H9 (cell line): ENCODE measurements around the gene HDLBP. TPM values are rescaled to one million over a fixed set of nuclear protein-coding genes. Genes with fewer than 3 reads are reported as not detected.

ENCODE experiments used
- DNase-seq: peaks from one replicate; pipeline ENCODE4 v3.0.0-alpha.2; 2017
- H2AFZ ChIP-seq: one replicate; pipeline ENCODE4 v1.6.1; 2013; ENCODE audit warnings: mild to moderate bottlenecking, low read length, control low read depth, moderate library complexity
- H2AK5ac ChIP-seq: 2 replicates; pipeline ENCODE4 v1.6.1; 2013; ENCODE audit warnings: low read length, control low read depth, mixed read lengths; ENCODE audit not compliant: insufficient read length
- H2BK120ac ChIP-seq: one replicate; pipeline ENCODE4 v1.6.1; 2013; ENCODE audit warnings: low read depth, mild to moderate bottlenecking, low read length, control low read depth, inconsistent platforms; ENCODE audit not compliant: poor library complexity, severe bottlenecking
- H2BK12ac ChIP-seq: 2 replicates; pipeline ENCODE4 v1.6.1; 2013; ENCODE audit warnings: low read length, control low read depth, mixed read lengths, low read depth; ENCODE audit not compliant: insufficient read length
- H2BK15ac ChIP-seq: 2 replicates; pipeline ENCODE4 v1.6.1; 2013; ENCODE audit warnings: low read depth, low read length, control low read depth
- H2BK20ac ChIP-seq: one replicate; pipeline ENCODE4 v1.6.1; 2013; ENCODE audit warnings: low read depth, mild to moderate bottlenecking, low read length, control low read depth, inconsistent platforms; ENCODE audit not compliant: poor library complexity, severe bottlenecking
- H2BK5ac ChIP-seq: 2 replicates; pipeline ENCODE4 v1.6.1; 2013; ENCODE audit warnings: low read length, control low read depth, mixed read lengths; ENCODE audit not compliant: insufficient read length
- H3K14ac ChIP-seq: 2 replicates; pipeline ENCODE4 v1.6.1; 2013; ENCODE audit warnings: low read length, control low read depth; ENCODE audit not compliant: insufficient read depth
- H3K18ac ChIP-seq: 2 replicates; pipeline ENCODE4 v1.6.1; 2013; ENCODE audit warnings: low read depth, mild to moderate bottlenecking, mixed read lengths, low read length, control low read depth; ENCODE audit not compliant: insufficient read length
- H3K23ac ChIP-seq: 2 replicates; pipeline ENCODE4 v1.6.1; 2013; ENCODE audit warnings: low read length, control low read depth, mixed read lengths, low read depth; ENCODE audit not compliant: insufficient read length
- H3K23me2 ChIP-seq: 2 replicates; pipeline ENCODE4 v1.6.1; 2013; ENCODE audit warnings: low read depth, mild to moderate bottlenecking, mixed read lengths, low read length, control low read depth; ENCODE audit not compliant: insufficient read length, poor library complexity, severe bottlenecking
- H3K27ac ChIP-seq: 2 replicates; pipeline ENCODE4 v1.5.1; 2013; ENCODE audit warnings: low read length, control low read depth, mixed read lengths, low read depth; ENCODE audit not compliant: insufficient read length
- H3K27me3 ChIP-seq: 2 replicates; pipeline ENCODE4 v1.6.1; 2013; ENCODE audit warnings: low read length, control low read depth, inconsistent platforms; ENCODE audit not compliant: insufficient read depth
- H3K4ac ChIP-seq: 2 replicates; pipeline ENCODE4 v1.6.1; 2013; ENCODE audit warnings: low read depth, mild to moderate bottlenecking, control low read depth, inconsistent platforms, low read length, moderate library complexity
- H3K4me1 ChIP-seq: 2 replicates; pipeline ENCODE4 v1.6.1; 2013; ENCODE audit warnings: low read length, control low read depth, inconsistent platforms; ENCODE audit not compliant: insufficient read depth
- H3K4me2 ChIP-seq: 2 replicates; pipeline ENCODE4 v1.6.1; 2013; ENCODE audit warnings: low read length, control low read depth, mixed read lengths; ENCODE audit not compliant: insufficient read length, insufficient read depth
- H3K56ac ChIP-seq: 2 replicates; pipeline ENCODE4 v1.6.1; 2013; ENCODE audit warnings: low read depth, mild to moderate bottlenecking, mixed read lengths, low read length, control low read depth; ENCODE audit not compliant: insufficient read length
- H3K79me1 ChIP-seq: 2 replicates; pipeline ENCODE4 v1.6.1; 2013; ENCODE audit warnings: low read depth, mild to moderate bottlenecking, moderate library complexity, low read length, control low read depth, inconsistent platforms; ENCODE audit not compliant: insufficient read depth, poor library complexity, severe bottlenecking
- H3K79me2 ChIP-seq: 2 replicates; pipeline ENCODE4 v1.6.1; 2013; ENCODE audit warnings: low read length, control low read depth, inconsistent platforms; ENCODE audit not compliant: insufficient read depth
- H3K9ac ChIP-seq: 2 replicates; pipeline ENCODE4 v1.6.1; 2013; ENCODE audit warnings: low read length, control low read depth, mixed read lengths; ENCODE audit not compliant: insufficient read length; ENCODE audit errors: extremely low read depth
- H3K9me3 ChIP-seq: one replicate; pipeline ENCODE4 v1.6.1; 2013; ENCODE audit warnings: low read depth, low read length, inconsistent platforms; ENCODE audit not compliant: control insufficient read depth
- H3T11ph ChIP-seq: one replicate; pipeline ENCODE4 v1.6.1; 2013; ENCODE audit warnings: mild to moderate bottlenecking, low read length, control low read depth, inconsistent platforms
- H4K20me1 ChIP-seq: one replicate; pipeline ENCODE4 v1.6.1; 2013; ENCODE audit not compliant: control insufficient read depth, insufficient read length, insufficient read depth
- H4K5ac ChIP-seq: 2 replicates; pipeline ENCODE4 v1.6.1; 2013; ENCODE audit warnings: low read depth, mild to moderate bottlenecking, mixed read lengths, low read length, control low read depth; ENCODE audit not compliant: insufficient read length
- H4K8ac ChIP-seq: replicated peaks from 2 replicates; pipeline ENCODE4 v1.6.1; 2013; ENCODE audit warnings: low read length, control low read depth, mixed read lengths, low read depth; ENCODE audit not compliant: insufficient read length
- H4K91ac ChIP-seq: 2 replicates; pipeline ENCODE4 v1.6.1; 2013; ENCODE audit warnings: low read depth, mild to moderate bottlenecking, moderate library complexity, mixed read lengths, low read length, control low read depth; ENCODE audit not compliant: insufficient read length
- H3K27ac Mint-ChIP-seq, 3 experiments: 2 replicates in 2 of 3; 3 replicates in 1 of 3; pipeline ENCODE4 v1.8.0; 2020 to 2021; ENCODE audit warnings: mixed read lengths in 3 of 3, mild to moderate bottlenecking in 1 of 3, moderate library complexity in 1 of 3
- H3K27me3 Mint-ChIP-seq: 2 replicates; pipeline ENCODE4 v1.8.0; 2021; ENCODE audit warnings: low read depth, mild to moderate bottlenecking, moderate library complexity, mixed read lengths
- H3K36me3 Mint-ChIP-seq, 3 experiments: 2 replicates in 2 of 3; 3 replicates in 1 of 3; pipeline ENCODE4 v1.8.0; 2020 to 2021; ENCODE audit warnings: low read depth in 3 of 3, mixed read lengths in 3 of 3; ENCODE audit not compliant: insufficient read depth in 1 of 3
- H3K4me1 Mint-ChIP-seq, 2 experiments: 2 replicates each; pipeline ENCODE4 v1.8.0; 2020; ENCODE audit warnings: mixed read lengths in 2 of 2
- H3K4me3 Mint-ChIP-seq, 2 experiments: 2 replicates in 1 of 2; 3 replicates in 1 of 2; pipeline ENCODE4 v1.8.0; 2020 to 2021; ENCODE audit warnings: mild to moderate bottlenecking in 2 of 2, mixed read lengths in 2 of 2, moderate library complexity in 1 of 2
- H3K9me3 Mint-ChIP-seq, 2 experiments: 2 replicates in 1 of 2; 3 replicates in 1 of 2; pipeline ENCODE4 v1.8.0; 2020; ENCODE audit warnings: mild to moderate bottlenecking in 2 of 2, mixed read lengths in 2 of 2, moderate library complexity in 1 of 2
- WGBS: extraction: QIAGEN DNeasy Blood & Tissue Kit; methylation state at CpG from one replicate; pipeline ENCODE4 v1.1.7; 2013; ENCODE audit warnings: missing lambda C conversion rate, low lambda C conversion rate, mixed read lengths; ENCODE audit not compliant: insufficient read length; ENCODE audit errors: extremely low coverage; 5-methylcytosine and 5-hydroxymethylcytosine counted together
- total RNA-seq: library from RNA; stranded (reverse); gene quantifications from 2 replicates; pipeline ENCODE4 v1.2.1, GENCODE V29; 2021
- TF ChIP-seq, protein P1 (sequence below): fragments of 200-600 bp; sonication (generic); conservative IDR thresholded peaks from 3 replicates; pipeline ENCODE4 v1.8.0; 2021; ENCODE audit warnings: antibody characterized with exemption, mild to moderate bottlenecking

Gene HDLBP
- total RNA-seq, 1 experiment from 2014 or later = 364 TPM

DNA sequence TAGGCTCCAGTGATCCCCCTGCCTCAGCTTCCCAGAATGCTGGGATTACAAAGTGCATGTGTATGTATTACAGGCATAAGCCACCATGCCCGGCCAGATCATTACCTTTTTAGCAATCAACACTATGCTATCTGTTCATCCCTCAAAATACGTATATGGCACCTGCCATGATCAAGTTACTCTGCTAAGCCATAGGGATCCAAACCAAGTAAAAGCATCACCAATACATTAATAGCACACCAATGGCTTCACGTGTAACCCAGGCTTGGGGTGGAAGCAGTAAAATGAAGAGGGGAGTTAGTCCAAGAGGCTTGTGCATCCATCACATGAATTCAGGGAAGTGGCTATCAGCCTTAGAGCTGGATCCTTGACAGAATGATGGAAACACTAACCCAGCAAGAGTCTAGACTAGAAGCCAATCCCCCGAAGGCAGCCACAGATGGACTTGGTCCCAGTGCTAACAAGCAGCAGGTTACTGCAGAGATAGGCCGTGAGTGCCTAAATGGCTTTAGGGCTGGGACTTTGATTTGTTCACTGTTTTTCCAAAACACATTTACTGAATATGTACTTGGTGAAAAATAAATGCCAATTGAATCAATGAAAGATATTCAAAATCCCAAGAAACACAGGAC, 11.3 kb downstream of the HDLBP start:
- Mint-ChIP-seq H3K9me3 (no peaks in the 10 kb centered on the region), H3K27me3 (no peaks in the 10 kb centered on the region), H3K4me3 (no peak overlapping the region), H3K27ac (no peak overlapping the region; a peak in 1 of 7 replicates), H3K4me1 (peaks cover 26 to 33% of the 10 kb centered on the region in 2 experiments), H3K36me3 (no peaks in the 10 kb centered on the region; a peak in 1 of 7 replicates)
- H3K27me3 ChIP-seq = no peaks in the 10 kb centered on the region
- H2BK12ac ChIP-seq = no peak overlapping the region
- no peak overlapping the region for H4K8ac ChIP-seq
- peaks cover 57% of the 10 kb centered on the region; the same call in 1 of the 2 replicates for H3K79me2 ChIP-seq
- no peak overlapping the region for H2BK20ac ChIP-seq
- H3T11ph ChIP-seq = no peak overlapping the region
- no peak overlapping the region for H3K18ac ChIP-seq
- TF ChIP-seq, protein P1, sequence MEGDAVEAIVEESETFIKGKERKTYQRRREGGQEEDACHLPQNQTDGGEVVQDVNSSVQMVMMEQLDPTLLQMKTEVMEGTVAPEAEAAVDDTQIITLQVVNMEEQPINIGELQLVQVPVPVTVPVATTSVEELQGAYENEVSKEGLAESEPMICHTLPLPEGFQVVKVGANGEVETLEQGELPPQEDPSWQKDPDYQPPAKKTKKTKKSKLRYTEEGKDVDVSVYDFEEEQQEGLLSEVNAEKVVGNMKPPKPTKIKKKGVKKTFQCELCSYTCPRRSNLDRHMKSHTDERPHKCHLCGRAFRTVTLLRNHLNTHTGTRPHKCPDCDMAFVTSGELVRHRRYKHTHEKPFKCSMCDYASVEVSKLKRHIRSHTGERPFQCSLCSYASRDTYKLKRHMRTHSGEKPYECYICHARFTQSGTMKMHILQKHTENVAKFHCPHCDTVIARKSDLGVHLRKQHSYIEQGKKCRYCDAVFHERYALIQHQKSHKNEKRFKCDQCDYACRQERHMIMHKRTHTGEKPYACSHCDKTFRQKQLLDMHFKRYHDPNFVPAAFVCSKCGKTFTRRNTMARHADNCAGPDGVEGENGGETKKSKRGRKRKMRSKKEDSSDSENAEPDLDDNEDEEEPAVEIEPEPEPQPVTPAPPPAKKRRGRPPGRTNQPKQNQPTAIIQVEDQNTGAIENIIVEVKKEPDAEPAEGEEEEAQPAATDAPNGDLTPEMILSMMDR = no peak
- H2AFZ ChIP-seq = no peak overlapping the region
- no peak overlapping the region for H3K56ac ChIP-seq
- no peak overlapping the region for H2BK5ac ChIP-seq
- H3K9me3 ChIP-seq = no peaks in the 10 kb centered on the region
- no peak overlapping the region for H4K5ac ChIP-seq
- H3K23ac ChIP-seq = no peak overlapping the region
- H2BK120ac ChIP-seq = no peak overlapping the region
- H3K27ac ChIP-seq = no peak overlapping the region
- no peak overlapping the region for H2BK15ac ChIP-seq
- H4K91ac ChIP-seq = no peak overlapping the region
- H3K4me2 ChIP-seq = no peak overlapping the region
- no peak overlapping the region for H3K9ac ChIP-seq
- H3K23me2 ChIP-seq = no peaks in the 10 kb centered on the region
- H3K79me1 ChIP-seq = peaks cover 9% of the 10 kb centered on the region
- no peak overlapping the region for H2AK5ac ChIP-seq
- H3K4ac ChIP-seq = no peak overlapping the region
- no peak for DNase-seq
- no peak overlapping the region for H3K14ac ChIP-seq
- WGBS = no CpG with 5 or more reads among the region's 5 CpGs
- no peaks in the 10 kb centered on the region; the same call in 1 of the 2 replicates for H3K4me1 ChIP-seq
- no peaks in the 10 kb centered on the region for H4K20me1 ChIP-seq
